Urinary bladder (tissue), 4 donors: ENCODE results near the gene RPL37. TPM values are rescaled to one million over a fixed set of nuclear protein-coding genes. Genes with fewer than 3 reads are reported as not detected.
"Not testable (repeated sequence)": the region's sequence is repeated elsewhere in the genome, so short reads cannot be mapped to it uniquely, and the experiment has no call there.

Source experiments
- DNase-seq: peaks from one replicate; pipeline ENCODE4 v3.0.0-alpha.2; 2015; ENCODE audit errors: extremely low spot score
- H3K27ac ChIP-seq: one replicate; pipeline ENCODE4 v1.5.1; 2013; ENCODE audit warnings: low read depth, mild to moderate bottlenecking, moderate library complexity
- H3K36me3 ChIP-seq: one replicate; pipeline ENCODE4 v1.6.1; 2013; ENCODE audit warnings: mild to moderate bottlenecking, moderate library complexity; ENCODE audit not compliant: insufficient read depth
- H3K4me1 ChIP-seq: one replicate; pipeline ENCODE4 v1.6.1; 2013; ENCODE audit warnings: mild to moderate bottlenecking, moderate library complexity; ENCODE audit not compliant: insufficient read depth
- H3K4me3 ChIP-seq: one replicate; pipeline ENCODE4 v1.5.1; 2013; ENCODE audit warnings: low read depth, low read length
- WGBS: extraction: QIAGEN DNeasy Blood & Tissue Kit; methylation state at CpG from one replicate; pipeline ENCODE4 v1.1.7; 2013; 5-methylcytosine and 5-hydroxymethylcytosine counted together
- polyA plus RNA-seq: library from polyadenylated mRNA; stranded (reverse); fragments of 200-250 nt; gene quantifications from one replicate; pipeline ENCODE4 v1.2.3, GENCODE V29; 2013
- total RNA-seq: library from RNA; depleted of rRNA; stranded (reverse); fragments of >200 nt; gene quantifications from one replicate; pipeline ENCODE4 v1.2.3, GENCODE V29; 2014
- donor health status: healthy with polysubstance abuse.
- donor health status: healthy.

Gene RPL37
- total RNA-seq (1,380 TPM), polyA plus RNA-seq (2,876 TPM)

DNA sequence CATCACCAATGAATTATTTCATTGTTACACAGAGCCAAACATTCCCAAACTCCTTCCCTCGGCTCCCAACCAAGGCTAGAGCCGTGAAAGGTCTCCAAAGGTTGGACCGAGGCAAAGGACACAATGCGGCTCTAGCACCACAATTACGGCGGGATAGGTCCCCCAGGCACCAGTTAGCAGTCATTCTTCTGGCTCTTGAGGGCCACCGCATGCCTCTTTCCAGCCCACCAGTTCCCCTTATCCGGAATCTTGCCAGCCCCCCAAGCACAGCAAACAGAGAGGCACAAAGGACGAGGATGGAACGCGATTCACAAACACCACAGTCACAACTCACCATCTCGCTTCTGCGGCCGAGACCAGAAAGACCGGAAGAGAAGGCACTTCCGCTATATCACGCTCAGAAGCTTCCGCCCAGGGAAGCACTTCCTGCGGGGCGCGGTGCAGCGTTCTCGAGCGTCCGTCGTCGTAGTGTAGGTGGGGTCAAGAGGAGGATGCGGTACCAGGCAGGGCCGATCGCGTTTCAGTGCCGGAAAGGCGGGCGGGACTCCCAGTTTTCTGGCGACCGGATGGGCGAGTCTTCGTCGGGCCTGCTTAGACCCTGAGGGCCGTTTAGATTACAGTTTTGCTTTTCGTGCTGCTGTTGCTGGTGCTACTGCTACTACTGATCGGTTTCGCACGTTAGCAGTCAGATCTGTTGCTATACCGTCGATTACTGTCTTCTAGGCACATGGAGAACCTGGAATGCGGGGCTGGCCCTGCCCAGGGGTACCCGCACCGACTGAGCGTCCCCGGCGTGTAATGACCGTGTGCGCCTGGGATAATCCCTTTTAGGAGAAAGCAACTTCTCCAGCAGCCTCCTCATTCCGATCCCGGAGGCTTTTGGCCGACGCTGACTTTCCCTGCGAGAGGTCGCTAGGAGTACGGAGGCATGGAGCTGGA lies at the start of gene RPL37:
TSS of gene RPL37 (minus strand) at position 374 of the 939 bp plus-strand sequence. CDS start at position 337, 37 bp downstream.
- 1% methylated on average over 61 of the region's 61 CpGs for WGBS
- DNase-seq, result peak; percentile 94
- no peaks in the 10 kb centered on the region for H3K4me1 ChIP-seq
- H3K27ac ChIP-seq, result peak within 1 kb of the TSS; percentile 96
- peak within 1 kb of the TSS; percentile 50 for H3K4me3 ChIP-seq
- peaks cover 10% of the 10 kb centered on the region for H3K36me3 ChIP-seq

DNA sequence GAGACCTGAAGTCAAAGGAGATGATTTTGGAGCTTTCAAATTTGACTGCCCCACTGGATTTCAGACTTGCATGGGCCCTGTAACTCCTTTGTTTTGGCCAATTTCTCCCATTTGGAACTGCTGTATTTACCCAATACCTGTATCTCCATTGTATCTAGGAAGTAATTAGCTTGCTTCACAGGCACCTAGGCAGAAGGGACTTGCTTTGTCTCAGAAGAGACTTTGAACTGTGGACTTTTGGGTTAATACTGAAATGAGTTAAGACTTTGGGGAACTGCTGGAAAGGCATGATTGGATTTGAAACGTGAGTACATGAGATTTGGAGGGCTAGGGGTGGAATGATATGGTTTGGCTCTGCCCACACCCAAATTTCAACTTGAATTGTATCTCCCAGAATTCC lies 48.0 kb upstream of the RPL37 start:
- not testable (repeated sequence) for H3K27ac ChIP-seq, H3K36me3 ChIP-seq, DNase-seq, H3K4me1 ChIP-seq, H3K4me3 ChIP-seq
- 33% methylated on average over 1 of the region's 1 CpG for WGBS

DNA sequence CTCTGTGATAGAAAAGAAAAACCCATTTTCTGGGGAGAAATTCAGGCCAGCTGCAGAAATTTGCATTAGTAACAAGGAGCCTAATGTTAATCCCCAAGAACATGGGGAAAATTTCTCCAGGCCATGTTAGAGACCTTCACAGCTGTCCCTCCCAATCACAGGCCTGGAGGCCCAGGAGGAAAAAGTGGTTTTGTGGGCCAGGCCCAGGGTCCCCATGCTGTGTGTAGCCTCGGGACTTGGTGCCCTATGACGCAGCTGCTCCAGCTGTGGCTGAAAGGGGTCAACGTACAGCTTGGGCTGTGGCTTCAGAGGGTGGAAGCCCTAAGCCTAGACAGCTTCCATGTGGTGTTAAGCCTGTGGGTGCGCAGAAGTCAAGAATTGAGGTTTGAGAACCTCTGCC lies 47.3 kb upstream of the RPL37 start:
- Histone ChIP-seq H3K4me3 (no peak overlapping the region), H3K4me1 (no peaks in the 10 kb centered on the region), H3K27ac (no peak overlapping the region), H3K36me3 (no peaks in the 10 kb centered on the region)
- 91% methylated on average over 4 of the region's 4 CpGs for WGBS
- DNase-seq, result no peak

DNA sequence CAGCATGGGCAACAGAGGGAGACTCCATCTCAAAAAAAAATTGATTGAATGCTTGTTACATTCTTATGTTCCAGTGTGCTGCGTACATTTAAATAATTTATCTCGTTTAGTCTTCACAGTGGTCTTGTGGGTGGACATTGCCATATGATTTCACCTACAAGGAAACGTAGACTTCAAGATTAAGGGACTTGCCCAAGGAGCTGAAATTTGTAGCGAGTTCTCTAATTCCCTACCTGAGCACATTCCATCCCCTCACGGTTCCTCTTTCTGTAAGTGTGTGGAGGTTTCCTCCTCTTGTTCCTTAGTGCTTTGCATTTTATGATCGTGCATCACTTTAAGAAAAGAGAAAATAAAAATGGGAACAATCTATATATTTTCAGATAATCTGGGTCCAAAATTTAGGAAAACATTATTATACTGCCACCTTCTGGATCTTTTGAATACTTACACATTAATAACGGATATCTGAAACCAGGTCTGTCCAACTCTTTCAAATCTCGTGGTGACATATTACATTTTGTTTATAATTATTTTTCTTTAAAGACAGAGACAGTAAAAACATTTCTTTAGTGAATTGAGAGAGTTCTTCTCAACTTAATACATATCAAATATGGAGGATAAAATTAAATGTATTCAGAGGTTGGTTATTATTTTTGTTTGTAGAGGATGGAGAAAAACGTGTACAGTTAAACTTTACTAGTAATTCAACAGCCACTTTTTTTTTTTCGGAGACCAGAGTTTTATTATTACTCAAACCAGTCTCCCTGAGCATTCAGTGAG lies 44.3 kb upstream of the RPL37 start:
- DNase-seq, result no peak
- no peaks in the 10 kb centered on the region for H3K36me3 ChIP-seq
- 31% methylated on average over 10 of the region's 10 CpGs for WGBS

DNA sequence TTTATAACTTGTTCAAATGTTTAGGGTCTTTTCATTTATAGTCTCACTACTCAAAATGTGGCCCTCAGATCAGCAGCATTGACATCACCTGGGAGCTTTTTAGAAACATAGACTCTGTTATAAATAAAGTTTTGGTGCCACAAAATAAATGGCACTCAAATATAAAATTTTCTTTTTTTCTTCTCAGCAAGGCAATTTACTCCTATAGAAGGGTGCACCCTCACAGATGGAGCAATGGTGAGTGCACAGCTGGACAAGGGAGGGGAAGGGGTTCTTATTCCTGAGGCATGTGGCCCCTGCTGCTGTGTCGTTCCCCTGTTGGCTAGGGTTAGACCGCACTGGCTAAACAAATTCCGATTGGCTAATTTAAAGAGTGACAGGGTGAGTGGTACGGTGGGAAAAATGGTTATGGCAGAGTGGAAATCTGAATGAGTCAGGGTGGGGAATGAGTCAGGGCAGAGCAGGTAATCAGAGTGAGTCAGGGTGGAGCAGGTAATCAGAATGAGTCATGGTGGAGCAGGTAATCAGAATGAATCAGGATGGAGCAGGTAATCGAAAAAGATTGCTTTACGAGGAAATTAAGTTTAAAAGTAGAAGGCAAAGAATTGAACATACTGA lies 42.5 kb upstream of the RPL37 start:
- WGBS, result 90% methylated on average over 6 of the region's 6 CpGs
- Histone ChIP-seq H3K36me3 (no peaks in the 10 kb centered on the region), H3K4me1 (no peaks in the 10 kb centered on the region), H3K27ac (no peak overlapping the region), H3K4me3 (no peak overlapping the region)
- no peak for DNase-seq

More for the DNA sequence above, 44.3 kb upstream of the RPL37 start:
- no peak overlapping the region for H3K4me3 ChIP-seq
- H3K27ac ChIP-seq, result no peak overlapping the region
- H3K4me1 ChIP-seq, result no peaks in the 10 kb centered on the region

DNA sequence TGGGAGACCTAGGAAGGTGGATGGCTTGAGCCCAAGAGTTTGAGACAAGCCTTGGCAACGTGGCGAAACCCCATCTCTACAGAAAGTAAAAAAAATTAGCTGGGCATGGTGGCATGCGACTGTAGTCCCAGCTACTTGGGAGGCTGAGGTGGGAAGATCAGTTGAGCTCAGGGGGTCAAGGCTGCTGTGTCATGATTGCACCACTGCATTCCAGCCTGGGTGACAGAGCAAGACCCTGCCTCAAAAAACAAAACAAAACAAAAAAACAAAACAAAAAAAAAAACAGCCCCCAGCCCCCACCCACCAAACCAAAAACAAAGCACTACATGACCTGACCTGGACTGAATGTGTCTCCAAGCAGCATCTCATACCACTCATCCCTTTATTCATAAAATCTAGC lies 40.9 kb upstream of the RPL37 start:
- Histone ChIP-seq H3K4me1 (no peaks in the 10 kb centered on the region), H3K4me3 (no peak overlapping the region), H3K27ac (no peak overlapping the region), H3K36me3 (no peaks in the 10 kb centered on the region)
- 69% methylated on average over 3 of the region's 3 CpGs for WGBS
- no peak for DNase-seq

DNA sequence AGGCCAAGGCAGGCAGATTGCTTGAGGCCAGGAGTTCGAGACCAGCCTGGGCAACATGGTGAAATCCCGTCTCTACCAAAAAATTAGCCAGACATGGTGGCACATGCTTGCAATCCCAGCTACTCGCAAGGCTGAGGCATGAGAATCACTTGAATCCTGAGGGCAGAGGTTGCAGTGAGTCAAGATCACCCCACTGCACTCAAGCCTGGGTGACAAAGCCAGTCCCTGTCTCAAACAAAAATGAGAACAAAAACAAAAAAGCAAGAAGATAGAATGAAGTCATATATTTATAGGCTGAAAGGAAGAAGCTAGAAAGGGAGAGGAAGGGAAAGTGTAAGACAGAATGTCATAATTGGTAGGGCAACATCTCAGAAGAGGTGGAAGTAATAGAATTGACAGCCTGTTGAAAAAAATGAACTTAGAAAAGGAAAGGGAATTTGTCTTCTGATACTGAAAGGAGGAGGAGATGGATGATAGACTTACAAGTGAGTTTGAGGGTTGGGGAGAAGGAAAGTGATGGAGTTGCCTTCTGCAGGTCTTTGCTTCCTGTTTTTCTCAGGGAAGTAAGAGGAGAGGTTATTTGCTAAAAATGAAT lies 38.4 kb upstream of the RPL37 start:
- no peak for DNase-seq
- Histone ChIP-seq H3K4me3 (no peak overlapping the region), H3K27ac (no peak overlapping the region), H3K36me3 (no peaks in the 10 kb centered on the region), H3K4me1 (no peaks in the 10 kb centered on the region)
- 93% methylated on average over 3 of the region's 3 CpGs for WGBS

DNA sequence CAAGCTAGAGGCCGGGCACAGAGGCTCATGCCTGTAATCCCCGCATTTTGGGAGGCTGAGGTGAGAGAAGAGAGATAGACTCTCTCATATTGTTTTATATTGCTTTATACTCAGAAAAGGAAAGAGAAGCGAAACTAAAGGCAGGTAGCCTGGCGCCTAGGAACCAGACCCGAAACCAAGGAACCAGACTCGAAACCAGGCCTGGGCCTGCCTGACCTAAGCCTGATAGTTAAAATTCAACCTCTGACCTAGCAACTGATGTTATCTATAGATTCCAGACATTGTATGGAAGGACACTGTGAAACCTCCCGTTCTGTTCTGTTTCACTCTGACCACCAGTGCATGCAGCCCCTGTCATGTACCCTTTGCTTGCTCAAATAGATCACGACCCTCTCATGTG lies 37.2 kb upstream of the RPL37 start:
- H3K36me3 ChIP-seq, H3K4me3 ChIP-seq, H3K4me1 ChIP-seq, H3K27ac ChIP-seq, DNase-seq: not testable (repeated sequence)
- WGBS, result 92% methylated on average over 8 of the region's 8 CpGs

DNA sequence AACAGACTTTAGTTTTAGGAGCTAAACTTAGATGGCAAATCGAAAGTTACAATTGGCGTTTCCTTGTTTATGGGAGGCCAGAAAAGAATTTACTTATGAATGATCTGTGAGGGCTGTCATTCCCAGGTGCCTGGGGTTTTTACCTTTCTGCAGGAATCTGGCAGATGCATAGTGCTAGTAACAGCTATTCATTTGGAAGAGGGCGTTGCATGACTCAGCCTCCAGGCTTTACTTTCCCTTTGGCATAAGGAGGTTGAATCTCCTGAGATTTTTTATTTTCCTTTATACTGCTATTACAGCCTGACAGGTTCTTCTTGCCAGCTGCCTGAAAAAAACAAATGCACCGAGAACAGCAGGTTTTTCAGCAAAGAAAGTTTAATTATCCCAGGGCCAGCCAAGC lies 36.2 kb upstream of the RPL37 start:
- WGBS, result 69% methylated on average over 4 of the region's 4 CpGs

DNA sequence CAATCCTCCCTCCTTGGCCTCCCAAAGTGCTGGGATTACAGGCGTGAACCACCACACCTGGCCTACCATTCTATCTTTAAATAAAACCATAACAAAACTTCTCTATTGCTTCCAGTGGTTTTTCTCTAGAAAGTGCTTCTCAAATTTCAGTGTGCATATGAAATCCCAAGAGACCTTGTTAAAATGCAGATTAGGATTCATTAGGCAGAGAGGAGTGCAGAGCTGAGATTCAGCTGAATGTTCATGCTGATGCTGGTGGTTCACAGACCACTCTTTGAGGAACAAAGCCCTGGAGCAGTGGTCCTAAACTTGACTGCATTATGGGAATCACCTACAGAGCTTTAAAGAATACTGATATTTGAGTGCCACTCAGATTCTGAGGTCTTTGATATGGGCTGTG lies 34.4 kb upstream of the RPL37 start:
- Histone ChIP-seq H3K36me3 (no peaks in the 10 kb centered on the region), H3K27ac (no peak overlapping the region), H3K4me1 (peaks cover 2% of the 10 kb centered on the region), H3K4me3 (no peak overlapping the region)
- 90% methylated on average over 1 of the region's 1 CpG for WGBS
- no peak for DNase-seq

More for the DNA sequence above, 36.2 kb upstream of the RPL37 start:
- DNase-seq, result no peak
- peaks cover 2% of the 10 kb centered on the region for H3K4me1 ChIP-seq
- no peaks in the 10 kb centered on the region for H3K36me3 ChIP-seq
- no peak overlapping the region for H3K4me3 ChIP-seq
- H3K27ac ChIP-seq, result no peak overlapping the region

DNA sequence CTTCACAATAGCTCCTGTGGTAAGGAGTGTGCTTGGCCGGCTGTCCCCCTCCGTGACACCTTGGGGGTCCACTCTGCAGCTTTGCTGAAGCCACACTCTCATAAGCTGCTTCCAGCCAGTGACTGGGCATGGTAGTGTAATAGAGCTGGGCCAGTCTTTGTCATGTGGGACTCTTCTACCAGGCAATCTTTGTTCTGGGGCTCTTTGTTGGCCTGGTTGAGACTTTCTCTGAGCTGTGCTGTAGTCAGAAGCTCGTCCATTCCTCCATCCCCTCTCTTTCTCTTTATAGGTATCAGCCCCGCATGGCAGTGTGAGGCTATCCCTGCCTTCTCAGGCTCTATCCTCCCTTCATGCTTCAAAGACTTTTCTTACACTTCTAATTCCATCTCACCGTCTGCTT lies 31.8 kb upstream of the RPL37 start:
- H3K4me1 ChIP-seq, result peaks cover 2% of the 10 kb centered on the region
- H3K36me3 ChIP-seq, result no peaks in the 10 kb centered on the region
- no peak overlapping the region for H3K27ac ChIP-seq
- no peak overlapping the region for H3K4me3 ChIP-seq
- 72% methylated on average over 5 of the region's 5 CpGs for WGBS
- DNase-seq, result no peak

DNA sequence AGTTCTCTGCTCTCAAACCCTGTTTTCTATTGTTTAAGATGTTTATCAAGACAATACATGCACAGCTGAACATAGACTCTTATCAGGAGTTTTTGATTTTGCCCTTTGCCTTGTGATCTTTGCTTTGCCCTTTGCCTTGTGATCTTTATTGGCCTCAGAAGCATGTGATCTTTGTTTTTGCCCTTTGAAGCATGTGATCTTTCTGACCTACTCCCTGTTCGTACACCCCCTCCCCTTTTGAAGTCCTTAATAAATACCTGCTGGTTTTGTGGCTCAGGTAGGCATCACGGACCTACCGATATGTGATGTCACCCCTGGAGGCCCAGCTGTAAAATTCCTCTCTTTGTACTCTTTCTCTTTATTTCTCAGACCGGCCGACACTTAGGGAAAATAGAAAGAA lies 30.0 kb upstream of the RPL37 start:
- not testable (repeated sequence) for H3K27ac ChIP-seq, DNase-seq, H3K4me3 ChIP-seq, H3K36me3 ChIP-seq, H3K4me1 ChIP-seq
- 90% methylated on average over 5 of the region's 5 CpGs for WGBS

DNA sequence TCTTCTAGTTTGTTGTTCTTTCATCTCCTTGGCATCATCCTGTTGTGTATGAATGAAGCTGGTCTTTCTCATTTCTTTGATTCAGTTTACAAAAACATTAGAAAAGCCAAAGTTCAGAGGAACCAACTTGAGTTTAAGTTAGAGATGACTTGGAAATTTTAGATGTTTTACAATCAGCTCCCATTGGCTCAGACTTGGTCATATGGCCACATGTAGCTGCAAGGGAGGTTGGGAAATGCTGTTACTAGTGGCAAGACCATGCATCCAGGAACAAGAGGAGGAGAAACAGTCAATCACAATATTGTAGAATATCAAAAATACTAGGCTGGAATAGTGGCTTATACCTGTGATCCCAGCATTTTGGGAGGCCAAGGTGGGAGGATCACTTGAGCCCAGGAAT lies 25.7 kb upstream of the RPL37 start:
- Histone ChIP-seq H3K36me3 (no peaks in the 10 kb centered on the region), H3K4me3 (no peak overlapping the region), H3K4me1 (no peaks in the 10 kb centered on the region), H3K27ac (no peak overlapping the region)
- DNase-seq, result no peak
